GM18508 (cell line): Measurements from ENCODE around the gene AZU1.
"Not testable (repeated sequence)": the region's sequence is repeated elsewhere in the genome, so short reads cannot be mapped to it uniquely, and the experiment has no call there.

Source experiments
- ATAC-seq: cut with Tn5 transposase; IDR thresholded peaks from one replicate; pipeline ENCODE4 v1.9.1; 2021; ENCODE audit warnings: moderate number of reproducible peaks; ENCODE audit not compliant: insufficient read depth, unreplicated experiment

AZU1 gene

DNA sequence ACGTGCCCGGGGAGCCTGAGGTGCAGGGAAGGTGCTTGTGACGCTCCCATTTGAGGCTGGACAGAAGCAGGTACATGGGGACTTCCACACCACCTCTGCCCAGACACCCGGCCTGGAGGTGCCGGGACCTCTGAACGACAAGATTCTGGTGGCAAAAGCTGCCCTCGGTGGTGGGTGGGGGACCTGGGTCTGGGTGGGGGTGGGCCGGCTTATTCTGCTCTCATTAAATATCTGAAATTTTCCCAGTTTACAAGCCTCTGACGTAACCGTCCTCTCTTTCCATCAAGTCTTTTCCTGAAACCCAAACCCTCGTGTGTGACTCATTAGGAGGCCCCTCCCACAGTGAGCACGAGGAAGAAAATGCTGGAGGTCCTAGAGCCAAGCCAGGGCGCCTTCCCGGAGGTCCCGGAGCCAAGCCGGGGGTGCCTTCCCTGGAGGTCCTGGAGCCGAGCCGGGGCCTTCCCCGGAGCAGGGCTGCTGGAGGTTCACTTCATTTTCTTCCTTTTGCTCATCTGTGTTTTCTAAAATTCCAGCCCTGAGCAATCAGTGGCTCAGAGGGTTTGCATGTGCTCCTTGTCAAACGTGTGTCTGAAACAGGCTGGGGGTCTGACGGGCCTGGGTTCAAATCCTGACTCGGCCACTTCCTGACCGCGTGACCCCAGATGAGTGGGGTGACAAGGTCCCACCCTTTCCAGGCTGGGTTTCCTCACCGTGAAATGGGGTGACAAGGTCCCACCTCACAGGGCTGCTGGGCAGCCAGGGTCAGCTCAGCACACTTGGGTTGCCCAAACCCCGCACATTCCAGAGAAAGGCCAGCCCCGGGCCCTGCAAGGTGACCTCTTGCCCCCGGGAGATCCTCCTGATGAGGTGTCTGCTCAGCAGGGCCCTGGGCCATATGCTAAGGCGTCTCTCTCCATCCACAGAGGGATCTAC lies 41.9 kb downstream of the AZU1 start:
- no peak for ATAC-seq

DNA sequence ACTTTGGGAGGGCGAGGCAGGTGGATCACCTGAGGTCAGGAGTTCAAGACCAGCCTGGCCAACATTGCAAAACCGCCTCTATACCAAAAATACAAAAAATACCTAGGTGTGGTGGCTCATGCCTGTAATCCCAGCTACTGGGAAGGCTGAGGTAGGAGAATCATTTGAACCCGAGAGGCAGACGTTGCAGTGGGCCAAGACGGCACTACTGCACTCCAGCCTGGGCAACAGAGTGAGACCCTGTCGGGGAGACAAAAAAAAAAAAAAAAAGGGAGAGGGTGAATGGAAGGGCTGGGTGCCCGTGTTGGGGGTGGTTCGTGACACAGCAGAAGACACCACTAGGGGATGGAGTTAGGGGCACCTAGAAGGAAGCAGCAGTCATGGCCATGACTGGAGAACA lies 42.7 kb downstream of the AZU1 start:
- no peak for ATAC-seq

DNA sequence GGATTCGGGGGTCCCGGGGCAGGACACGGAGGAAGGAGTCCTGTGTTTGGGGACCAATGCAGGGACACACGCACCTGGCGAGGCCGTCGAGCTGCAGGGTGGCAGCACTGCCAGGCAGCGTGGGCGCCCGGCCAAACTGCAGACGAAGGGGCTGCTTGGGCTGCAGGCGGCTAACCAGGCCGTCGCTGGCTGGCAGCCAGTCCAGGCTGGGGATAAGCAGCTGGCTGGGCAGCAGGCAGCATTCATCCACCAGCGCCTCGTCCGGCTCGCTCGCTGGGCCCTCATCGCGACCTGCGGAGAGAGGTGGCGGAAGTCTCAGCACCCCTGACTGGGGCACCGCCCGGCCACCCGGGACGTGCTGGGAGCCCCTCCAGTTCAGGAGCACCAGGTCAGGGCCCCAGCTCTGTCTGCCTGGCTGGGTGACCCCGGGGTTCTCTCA lies 43.3 kb downstream of the AZU1 start:
- no peak for ATAC-seq

DNA sequence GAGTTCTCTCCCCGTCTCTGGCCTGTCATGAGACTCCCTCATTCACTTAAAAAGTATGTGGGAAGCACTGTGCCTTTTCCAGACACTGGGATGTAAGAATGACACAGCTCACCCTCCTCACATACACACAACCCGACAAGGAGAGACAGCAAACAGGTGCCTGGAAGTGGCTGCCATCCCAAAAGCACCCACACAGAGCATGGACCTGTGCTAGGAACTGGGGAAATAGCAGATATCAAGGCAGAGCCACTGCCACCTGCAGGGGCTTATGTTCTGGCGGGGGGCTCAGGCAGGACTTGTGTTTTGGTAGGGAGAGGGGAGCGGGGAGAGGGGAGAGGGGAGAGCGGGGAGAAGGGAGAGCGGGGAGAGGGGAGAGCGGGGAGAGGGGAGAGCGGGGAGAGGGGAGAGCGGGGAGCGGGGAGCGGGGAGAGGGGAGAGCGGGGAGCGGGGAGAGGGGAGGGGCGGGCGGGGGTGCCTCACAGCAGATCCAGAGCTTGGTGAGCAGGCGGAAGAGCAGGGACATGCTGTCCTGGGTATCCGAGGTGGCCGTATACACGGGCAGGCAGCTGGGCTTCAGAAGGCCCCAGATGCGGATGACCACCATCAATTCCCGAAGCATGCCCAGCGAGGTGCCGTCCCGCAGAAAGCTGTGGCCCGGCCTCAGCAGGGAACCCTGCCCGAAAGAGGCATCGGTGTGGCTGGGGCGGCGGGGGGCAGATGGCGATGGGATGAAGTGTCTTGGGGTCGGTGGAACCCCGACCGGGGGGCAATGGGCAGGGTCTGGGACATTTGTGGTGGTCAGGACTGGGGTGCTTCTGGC lies 44.0 kb downstream of the AZU1 start:
- no peak for ATAC-seq

DNA sequence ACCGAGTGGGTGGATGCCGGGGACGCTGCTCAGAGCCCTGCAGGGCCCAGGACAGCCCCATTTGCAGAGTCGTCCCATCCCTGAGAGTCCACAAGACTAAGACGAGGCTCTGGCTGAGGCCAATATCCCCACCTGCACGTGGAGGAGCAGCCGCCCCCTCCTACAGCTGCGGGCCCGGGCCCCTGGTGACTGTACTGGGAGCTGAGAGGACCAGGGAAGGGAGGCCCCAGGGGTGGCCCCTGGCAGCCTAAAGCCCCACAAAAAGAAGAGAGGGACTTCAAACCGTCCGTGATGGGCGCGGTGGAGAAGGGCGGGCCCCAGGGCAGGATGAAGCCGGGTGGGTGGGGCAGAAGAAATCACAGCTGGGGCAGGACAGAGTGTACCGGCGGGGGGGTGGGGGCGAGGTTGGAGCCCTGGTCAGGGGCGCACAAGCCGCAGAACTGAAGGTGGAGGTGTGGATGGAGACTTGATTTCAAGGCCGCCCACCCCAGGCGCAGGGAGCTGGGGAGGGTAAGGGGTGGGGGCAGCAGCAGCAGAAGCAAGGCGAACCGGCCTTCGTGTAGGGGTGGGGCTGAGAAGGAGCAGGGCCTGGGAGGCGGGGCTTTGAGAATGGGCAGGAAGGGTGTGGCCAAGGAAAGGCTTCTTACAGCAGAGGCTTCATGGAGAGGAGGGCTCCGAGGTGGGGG lies 44.8 kb downstream of the AZU1 start:
- ATAC-seq = no peak

DNA sequence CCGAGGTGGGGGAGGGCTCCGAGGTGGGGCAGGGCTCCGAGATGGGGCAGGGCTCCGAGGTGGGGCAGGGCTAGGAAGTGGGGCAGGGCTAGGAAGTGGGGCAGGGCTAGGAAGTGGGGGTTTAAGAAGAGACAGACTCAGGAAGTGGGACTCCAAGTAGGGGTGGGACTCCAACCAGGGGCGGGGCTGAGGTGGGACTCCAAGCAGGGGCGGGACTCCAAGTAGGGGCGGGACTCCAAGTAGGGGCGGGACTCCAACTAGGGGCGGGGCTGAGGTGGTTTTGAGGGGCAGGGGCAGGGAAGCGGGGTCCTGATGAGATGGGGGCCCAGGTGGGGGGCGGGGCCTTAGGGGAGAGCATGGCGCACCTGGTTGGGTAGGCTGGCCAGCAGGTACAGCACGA lies 45.4 kb downstream of the AZU1 start:
- ATAC-seq = no peak

DNA sequence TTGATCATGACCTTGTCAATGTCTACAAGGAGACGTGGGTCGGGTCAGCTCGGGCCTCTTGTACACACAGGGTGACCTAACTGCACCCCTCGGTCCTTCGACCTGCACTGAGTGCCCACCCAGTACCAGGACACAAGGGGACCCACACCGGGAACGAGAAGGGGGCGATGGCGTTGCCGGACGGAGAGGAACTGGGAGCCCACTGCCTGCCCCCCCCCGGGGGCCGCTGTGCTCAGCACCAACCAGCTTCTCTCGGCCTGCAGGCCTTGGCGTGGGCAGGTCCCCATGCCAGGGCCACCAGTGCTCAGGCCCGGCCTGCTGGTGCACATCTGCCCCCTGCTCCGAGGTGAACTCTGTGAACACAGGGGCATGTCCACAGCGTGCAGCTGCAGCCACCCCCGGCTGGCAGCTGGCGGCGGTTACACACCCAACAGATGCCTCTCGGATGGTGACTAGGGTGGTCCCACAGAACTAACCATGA lies 46.0 kb downstream of the AZU1 start:
- ATAC-seq = no peak

DNA sequence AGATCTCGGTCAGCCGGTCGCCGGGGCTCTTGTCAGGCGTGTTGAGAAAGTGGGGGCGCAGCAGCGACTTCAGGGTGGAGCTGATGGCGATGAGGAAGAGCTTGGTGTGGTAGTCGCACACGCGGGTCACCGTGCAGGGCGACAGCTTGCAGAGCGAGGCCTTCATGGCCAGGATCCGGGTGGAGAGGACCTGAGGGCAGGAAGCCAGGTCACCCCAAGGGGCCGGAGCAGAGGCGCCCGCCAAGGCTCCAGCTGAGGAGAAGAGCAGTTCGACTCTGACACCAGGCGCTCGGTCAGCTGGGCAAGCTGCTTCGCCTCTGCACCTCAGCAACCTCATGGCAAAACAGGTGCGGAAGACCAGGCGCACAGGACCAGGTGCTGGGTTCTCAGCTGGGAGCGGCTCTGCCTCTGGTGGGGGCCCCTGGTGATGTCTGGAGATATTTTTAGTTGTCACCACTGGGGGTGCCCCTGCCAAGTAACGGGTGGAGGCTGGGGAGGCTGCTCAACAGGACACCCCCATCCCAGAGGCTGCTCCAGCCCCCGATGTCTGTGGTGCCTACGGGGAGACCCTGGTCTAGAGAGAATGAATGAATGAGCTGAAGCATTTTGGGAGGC lies 47.7 kb downstream of the AZU1 start:
- ATAC-seq = no peak

DNA sequence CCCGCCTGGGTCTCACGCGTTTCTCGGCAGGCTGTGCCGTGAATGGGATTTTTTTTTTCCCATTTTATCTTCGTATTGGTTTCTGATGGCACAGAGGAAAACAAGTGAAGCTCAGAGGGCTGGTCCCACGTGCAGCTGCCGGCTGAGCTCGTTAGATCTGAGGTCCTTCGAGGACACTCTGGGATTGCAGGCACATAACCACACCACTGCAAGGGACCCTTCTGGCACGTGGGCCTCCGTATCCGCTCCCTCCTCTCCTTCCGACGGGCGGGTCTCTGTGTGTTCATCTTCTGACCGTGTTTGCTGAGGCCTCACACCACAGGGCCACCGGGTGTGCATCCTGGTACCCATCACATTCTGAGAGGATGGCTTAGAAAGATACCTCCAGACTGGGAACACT lies 48.5 kb downstream of the AZU1 start:
- ATAC-seq = no peak

DNA sequence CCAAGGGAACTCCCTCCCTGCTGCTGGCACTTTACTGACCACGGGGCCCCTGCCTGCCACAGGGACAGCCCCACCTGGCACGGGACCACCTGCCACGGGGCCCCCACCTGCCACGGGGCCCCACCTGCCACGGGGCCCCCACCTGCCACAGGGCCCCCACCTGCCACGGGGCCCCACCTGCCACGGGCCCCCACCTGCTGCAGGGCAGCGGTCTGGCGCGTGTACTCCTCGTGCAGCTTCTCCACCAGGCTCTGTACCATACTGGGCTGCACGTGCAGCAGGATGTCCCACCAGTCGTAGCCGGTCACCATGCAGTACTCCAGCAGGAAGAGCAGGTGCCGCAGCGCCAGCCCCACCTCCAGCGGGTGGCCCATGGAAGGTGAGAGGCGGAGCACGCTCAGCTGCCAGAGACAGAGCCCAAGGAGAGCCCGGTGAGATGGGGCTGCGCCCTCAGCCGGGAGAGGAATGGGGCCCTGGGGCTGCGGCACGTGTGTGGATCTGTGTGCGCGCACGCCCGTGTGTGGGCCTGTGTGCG lies 49.2 kb downstream of the AZU1 start:
- ATAC-seq = no peak

DNA sequence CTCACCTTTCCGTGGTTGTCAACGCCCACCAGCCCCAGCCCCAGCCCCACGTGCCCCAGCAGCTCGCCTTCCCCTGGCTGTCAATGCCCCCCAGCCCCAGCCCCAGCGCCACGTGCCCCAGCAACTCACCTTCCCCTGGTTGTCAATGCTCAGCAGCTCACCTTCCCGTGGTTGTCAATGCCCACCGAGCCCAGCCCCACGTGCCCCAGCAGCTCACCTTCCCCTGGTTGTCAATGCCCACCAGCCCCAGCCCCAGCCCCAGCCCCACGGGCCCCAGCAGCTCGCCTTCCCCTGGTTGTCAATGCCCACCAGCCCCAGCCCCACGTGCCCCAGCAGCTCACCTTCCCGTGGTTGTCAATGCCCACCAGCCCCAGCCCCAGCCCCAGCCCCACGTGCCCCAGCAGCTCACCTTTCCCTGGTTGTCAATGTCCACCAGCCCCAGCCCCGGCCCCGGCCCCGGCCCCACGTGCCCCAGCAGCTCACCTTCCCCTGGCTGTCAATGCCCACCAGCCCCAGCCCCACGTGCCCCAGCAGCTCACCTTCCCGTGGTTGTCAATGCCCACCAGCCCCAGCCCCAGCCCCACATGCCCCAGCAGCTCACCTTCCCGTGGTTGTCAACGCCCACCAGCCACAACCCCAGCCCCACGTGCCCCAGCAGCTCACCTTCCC lies 50.5 kb downstream of the AZU1 start:
- not testable (repeated sequence) for ATAC-seq

DNA sequence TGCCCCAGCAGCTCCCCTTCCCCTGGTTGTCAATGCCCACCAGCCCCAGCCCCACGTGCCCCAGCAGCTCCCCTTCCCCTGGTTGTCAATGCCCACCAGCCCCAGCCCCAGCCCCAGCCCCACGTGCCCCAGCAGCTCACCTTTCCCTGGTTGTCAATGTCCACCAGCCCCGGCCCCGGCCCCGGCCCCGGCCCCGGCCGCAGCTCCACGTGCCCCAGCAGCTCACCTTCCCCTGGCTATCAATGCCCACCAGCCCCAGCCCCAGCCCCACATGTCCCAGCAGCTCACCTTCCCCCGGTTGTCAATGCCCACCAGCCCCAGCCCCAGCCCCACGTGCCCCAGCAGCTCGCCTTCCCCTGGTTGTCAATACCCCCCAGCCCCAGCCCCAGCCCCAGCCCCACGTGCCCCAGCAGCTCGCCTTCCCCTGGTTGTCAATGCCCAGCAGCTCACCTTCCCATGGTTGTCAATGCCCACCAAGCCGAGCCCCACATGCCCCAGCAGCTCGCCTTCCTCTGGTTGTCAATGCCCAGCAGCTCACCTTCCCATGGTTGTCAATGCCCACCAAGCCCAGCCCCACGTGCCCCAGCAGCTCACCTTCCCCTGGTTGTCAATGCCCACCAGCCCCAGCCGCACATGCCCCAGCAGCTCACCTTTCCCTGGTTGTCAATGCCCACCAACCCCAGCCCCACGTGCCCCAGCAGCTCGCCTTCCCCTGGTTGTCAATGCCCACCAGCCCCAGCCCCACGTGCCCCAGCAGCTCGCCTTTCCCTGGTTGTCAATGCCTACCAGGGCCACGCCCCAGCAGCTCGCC lies 51.3 kb downstream of the AZU1 start:
- not testable (repeated sequence) for ATAC-seq

DNA sequence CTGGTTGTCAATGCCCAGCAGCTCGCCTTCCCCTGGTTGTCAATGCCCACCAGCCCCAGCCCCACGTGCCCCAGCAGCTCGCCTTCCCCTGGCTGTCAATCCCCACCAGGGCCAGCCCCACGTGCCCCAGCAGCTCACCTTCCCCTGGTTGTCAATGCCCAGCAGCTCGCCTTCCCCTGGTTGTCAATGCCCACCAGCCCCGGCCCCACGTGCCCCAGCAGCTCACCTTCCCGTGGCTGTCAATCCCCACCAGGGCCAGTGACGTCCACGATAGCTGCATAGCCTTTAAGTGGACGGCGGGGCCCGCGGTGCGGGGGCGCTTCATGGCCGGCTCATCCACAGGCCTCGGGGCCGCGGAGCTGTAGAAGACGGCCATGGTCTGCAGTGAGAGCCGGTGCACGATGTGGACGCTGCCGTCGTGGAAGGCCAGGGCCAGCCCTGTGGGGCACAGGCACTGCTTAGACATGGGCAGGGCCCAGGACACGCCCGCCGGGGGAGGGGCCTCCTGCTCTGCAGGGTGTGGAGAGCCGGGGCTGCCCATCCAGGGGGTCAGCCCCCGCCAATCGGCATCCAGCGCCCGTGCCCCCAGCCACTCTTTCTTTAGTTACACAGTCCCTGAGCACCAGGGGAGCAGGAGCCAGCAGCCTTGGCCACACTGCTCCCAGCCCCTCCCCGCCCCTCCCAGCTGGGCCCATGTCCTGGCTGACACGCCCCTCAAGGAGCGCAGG lies 52.2 kb downstream of the AZU1 start:
- no peak for ATAC-seq
